H1 (cell line): ENCODE measurements around the gene PDE4B. TPM values are rescaled to one million over a fixed set of nuclear protein-coding genes. Genes with fewer than 3 reads are reported as not detected.

Experiments
- CTCF ChIA-PET: fragments of 300-600 bp; sonication (Branson Sonifier 250); formaldehyde crosslinking; loops from one replicate; lab custom pipeline; 2021; ENCODE audit not compliant: partially characterized antibody; lab: Charles Lee
- POLR2A ChIA-PET: fragments of 300-600 bp; sonication (Branson Sonifier 250); formaldehyde crosslinking; loops from one replicate; lab custom pipeline; 2021; ENCODE audit warnings: inconsistent platforms; ENCODE audit not compliant: partially characterized antibody; lab: Charles Lee
- DNase-seq, 2 experiments: peaks; one replicate each; pipeline versions ENCODE4 v3.0.0 to v3.0.0-alpha.2; 2010 to 2022; ENCODE audit warnings: low spot score in 2 of 2, low read depth in 1 of 2, mixed read lengths in 1 of 2
- FAIRE-seq: peaks from 2 replicates; lab custom pipeline; 2011; peaks lifted over from hg19 to GRCh38; lab: Jason Lieb, UNC
- H2AFZ ChIP-seq: 2 replicates; pipeline ENCODE4 v1.8.1; 2012; ENCODE audit warnings: low read length, inconsistent platforms
- H2AK5ac ChIP-seq: 2 replicates; pipeline ENCODE4 v1.6.1; 2013; ENCODE audit warnings: low read depth, low read length
- H2BK120ac ChIP-seq: replicated peaks from 2 replicates; pipeline ENCODE3; 2013; ENCODE audit warnings: low read depth, low read length, inconsistent platforms
- H2BK12ac ChIP-seq: 2 replicates; pipeline ENCODE4 v1.6.1; 2013; ENCODE audit warnings: low read depth, low read length
- H2BK15ac ChIP-seq: 2 replicates; pipeline ENCODE4 v1.6.1; 2013; ENCODE audit warnings: low read length
- H2BK20ac ChIP-seq: 2 replicates; pipeline ENCODE4 v1.6.1; 2013; ENCODE audit warnings: low read length
- H2BK5ac ChIP-seq: 2 replicates; pipeline ENCODE4 v1.6.1; 2013; ENCODE audit warnings: low read depth, low read length
- H3K14ac ChIP-seq: 2 replicates; pipeline ENCODE4 v1.6.1; 2013; ENCODE audit warnings: inconsistent platforms; ENCODE audit not compliant: insufficient read length
- H3K18ac ChIP-seq: 2 replicates; pipeline ENCODE4 v1.6.1; 2013; ENCODE audit warnings: low read length; ENCODE audit errors: extremely low read depth
- H3K23ac ChIP-seq: 2 replicates; pipeline ENCODE4 v1.6.1; 2013; ENCODE audit warnings: inconsistent platforms; ENCODE audit not compliant: insufficient read length
- H3K23me2 ChIP-seq: 2 replicates; pipeline ENCODE4 v1.6.1; 2013; ENCODE audit warnings: low read depth, low read length
- H3K27ac ChIP-seq: 2 replicates; pipeline ENCODE4 v1.6.1; 2011; ENCODE audit warnings: low read depth, low read length, inconsistent platforms
- H3K27me3 ChIP-seq, 4 experiments: replicated peaks in 1 of 4; 1 replicate in 1 of 4; 2 replicates in 3 of 4; pipeline versions ENCODE4 v1.6.1 to v1.8.1; 2011 to 2013; ENCODE audit warnings: low read length in 3 of 4, mild to moderate bottlenecking in 3 of 4, inconsistent platforms in 2 of 4, mixed read lengths in 2 of 4, moderate library complexity in 1 of 4; ENCODE audit not compliant: control insufficient read depth in 3 of 4, insufficient read depth in 3 of 4; ENCODE audit errors: extremely low read depth in 1 of 4
- H3K36me3 ChIP-seq, 4 experiments: 2 replicates each; pipeline versions ENCODE4 v1.6.1 to v1.8.1; 2011 to 2013; ENCODE audit warnings: mild to moderate bottlenecking in 4 of 4, low read length in 3 of 4, moderate library complexity in 2 of 4, control low read depth in 1 of 4, inconsistent platforms in 1 of 4; ENCODE audit not compliant: insufficient read depth in 4 of 4, control insufficient read depth in 2 of 4
- H3K4ac ChIP-seq: replicated peaks from 2 replicates; pipeline ENCODE3; 2013; ENCODE audit warnings: low read length, low read depth, mixed read lengths, inconsistent platforms; ENCODE audit not compliant: insufficient read length
- H3K4me1 ChIP-seq, 4 experiments: replicated peaks in 1 of 4; 1 replicate in 1 of 4; 2 replicates in 3 of 4; pipeline versions ENCODE4 v1.6.1 to v1.8.1; 2011 to 2013; ENCODE audit warnings: low read length in 3 of 4, inconsistent platforms in 2 of 4, mixed read lengths in 1 of 4; ENCODE audit not compliant: insufficient read depth in 4 of 4, control insufficient read depth in 3 of 4
- H3K4me2 ChIP-seq, 2 experiments: 2 replicates each; pipeline versions ENCODE4 v1.6.1 to v1.8.1; 2011 to 2013; ENCODE audit warnings: low read depth in 2 of 2, low read length in 2 of 2, control low read depth in 1 of 2, inconsistent platforms in 1 of 2, mild to moderate bottlenecking in 1 of 2; ENCODE audit not compliant: insufficient read depth in 1 of 2
- H3K4me3 ChIP-seq, 4 experiments: fragments of 200-600, 300-600 bp in 1 of 4; sonication (generic), shearing (Covaris generic), sonication (Bioruptor Twin) in 1 of 4; 2 replicates each; pipeline versions ENCODE4 v1.5.1 to v1.8.1; 2011 to 2016; ENCODE audit warnings: low read length in 4 of 4, low read depth in 3 of 4, control low read depth in 2 of 4, inconsistent platforms in 2 of 4, mild to moderate bottlenecking in 2 of 4, mixed read lengths in 1 of 4, moderate library complexity in 1 of 4; ENCODE audit not compliant: insufficient read depth in 2 of 4; ENCODE audit errors: extremely low read depth in 1 of 4
- H3K56ac ChIP-seq: replicated peaks from 2 replicates; pipeline ENCODE3; 2013; ENCODE audit warnings: low read depth, mild to moderate bottlenecking, mixed read lengths, low read length, inconsistent platforms; ENCODE audit not compliant: insufficient read length
- H3K79me1 ChIP-seq: 2 replicates; pipeline ENCODE4 v1.6.1; 2013; ENCODE audit warnings: low read depth, low read length, control low read depth
- H3K79me2 ChIP-seq, 2 experiments: 2 replicates each; pipeline versions ENCODE4 v1.6.1 to v1.8.1; 2012 to 2013; ENCODE audit warnings: low read length in 2 of 2, mild to moderate bottlenecking in 2 of 2, inconsistent platforms in 1 of 2; ENCODE audit not compliant: insufficient read depth in 2 of 2, control insufficient read depth in 1 of 2
- H3K9ac ChIP-seq, 4 experiments: replicated peaks in 1 of 4; 1 replicate in 1 of 4; 2 replicates in 3 of 4; pipeline versions ENCODE4 v1.6.1 to v1.8.1; 2011 to 2013; ENCODE audit warnings: low read depth in 3 of 4, low read length in 3 of 4, control low read depth in 2 of 4, mild to moderate bottlenecking in 2 of 4, moderate library complexity in 2 of 4, inconsistent platforms in 1 of 4; ENCODE audit errors: extremely low read depth in 1 of 4
- H3K9me3 ChIP-seq, 2 experiments: 2 replicates each; pipeline versions ENCODE4 v1.6.1 to v1.8.1; 2012 to 2013; ENCODE audit warnings: mild to moderate bottlenecking in 2 of 2, moderate library complexity in 2 of 2, control low read depth in 1 of 2, inconsistent platforms in 1 of 2, low read depth in 1 of 2, low read length in 1 of 2, mixed read lengths in 1 of 2; ENCODE audit not compliant: insufficient read depth in 2 of 2
- H4K20me1 ChIP-seq, 2 experiments: replicated peaks in 1 of 2; 2 replicates each; pipeline versions ENCODE3 to v1.8.1; 2011 to 2013; ENCODE audit warnings: inconsistent platforms in 2 of 2, low read length in 2 of 2, mild to moderate bottlenecking in 1 of 2; ENCODE audit not compliant: insufficient read depth in 2 of 2, control insufficient read depth in 1 of 2
- H4K5ac ChIP-seq: 2 replicates; pipeline ENCODE4 v1.6.1; 2013; ENCODE audit warnings: low read length, low read depth, mixed read lengths, inconsistent platforms; ENCODE audit not compliant: insufficient read length
- H4K8ac ChIP-seq: 2 replicates; pipeline ENCODE4 v1.8.0; 2013; ENCODE audit warnings: mild to moderate bottlenecking, moderate library complexity, low read length, inconsistent platforms; ENCODE audit not compliant: insufficient read depth; ENCODE audit errors: extremely low read depth
- H4K91ac ChIP-seq: replicated peaks from 2 replicates; pipeline ENCODE3; 2013; ENCODE audit warnings: low read length, mixed read lengths, inconsistent platforms; ENCODE audit not compliant: insufficient read length
- BRCA1 ChIP-seq: IDR thresholded peaks from 2 replicates; pipeline ENCODE4 v1.6.1; 2012; ENCODE audit warnings: low read depth, low read length, improper control_type of control experiment
- CEBPB ChIP-seq: IDR thresholded peaks from 2 replicates; pipeline ENCODE4 v1.6.1; 2012; ENCODE audit warnings: low read depth, low read length
- CHD2 ChIP-seq: IDR thresholded peaks from 2 replicates; pipeline ENCODE4 v1.6.1; 2012; ENCODE audit warnings: low read length, improper control_type of control experiment
- EP300 ChIP-seq, 2 experiments: IDR thresholded peaks; 1 replicate in 1 of 2; 2 replicates in 1 of 2; pipeline ENCODE4 v1.6.1; 2011 to 2012; ENCODE audit warnings: low read depth in 2 of 2, low read length in 2 of 2, mild to moderate bottlenecking in 2 of 2, borderline replicate concordance in 1 of 2, inconsistent platforms in 1 of 2, moderate library complexity in 1 of 2
- GABPA ChIP-seq: IDR thresholded peaks from 2 replicates; pipeline ENCODE4 v1.6.1; 2011; ENCODE audit warnings: mild to moderate bottlenecking, low read length, moderate library complexity, borderline replicate concordance; ENCODE audit not compliant: insufficient read depth
- GTF2F1 ChIP-seq: IDR thresholded peaks from 2 replicates; pipeline ENCODE4 v1.6.1; 2012; ENCODE audit warnings: low read depth, low read length, improper control_type of control experiment, borderline replicate concordance
- HDAC2 ChIP-seq, 2 experiments: fragments of 300-600 bp in 1 of 2; sonication (generic) in 1 of 2; IDR thresholded peaks; 2 replicates each; pipeline ENCODE4 v1.6.1; 2011 to 2012; ENCODE audit warnings: low read depth in 2 of 2, low read length in 2 of 2, mild to moderate bottlenecking in 2 of 2, moderate library complexity in 2 of 2, borderline replicate concordance in 1 of 2, inconsistent platforms in 1 of 2
- RAD21 ChIP-seq, 2 experiments: IDR thresholded peaks in 1 of 2; conservative IDR thresholded peaks in 1 of 2; 2 replicates each; pipeline ENCODE4 v1.6.1; 2011; ENCODE audit warnings: low read depth in 2 of 2, low read length in 2 of 2, improper control_type of control experiment in 1 of 2, inconsistent platforms in 1 of 2, mild to moderate bottlenecking in 1 of 2, moderate library complexity in 1 of 2
- RNF2 ChIP-seq: fragments of 200-900, 300-1000 bp; sonication (generic); IDR thresholded peaks from 2 replicates; pipeline ENCODE4 v1.7.1; 2016; ENCODE audit warnings: borderline replicate concordance, low read depth, mild to moderate bottlenecking, antibody characterized with exemption, low read length; ENCODE audit not compliant: poor library complexity, severe bottlenecking; ENCODE audit errors: missing control alignments
- SIN3A ChIP-seq, 2 experiments: IDR thresholded peaks in 1 of 2; conservative IDR thresholded peaks in 1 of 2; 2 replicates each; pipeline ENCODE4 v1.6.1; 2011 to 2012; ENCODE audit warnings: low read length in 2 of 2, improper control_type of control experiment in 1 of 2, low read depth in 1 of 2, mild to moderate bottlenecking in 1 of 2
- SRF ChIP-seq: IDR thresholded peaks from 2 replicates; pipeline ENCODE4 v1.6.1; 2011; ENCODE audit warnings: mild to moderate bottlenecking, low read depth, low read length, moderate library complexity
- USF2 ChIP-seq: IDR thresholded peaks from 2 replicates; pipeline ENCODE4 v1.6.1; 2011; ENCODE audit warnings: low read length, improper control_type of control experiment
- WGBS, 2 experiments: shearing (Covaris generic) in 1 of 2; methylation state at CpG; one replicate each; pipeline versions ENCODE4 v1.1.6 to v1.1.7; 2013 to 2015; ENCODE audit warnings: low lambda C conversion rate in 2 of 2, mixed read lengths in 2 of 2, inconsistent platforms in 1 of 2, low coverage in 1 of 2, missing lambda C conversion rate in 1 of 2; ENCODE audit not compliant: insufficient replicate concordance in 2 of 2, insufficient coverage in 1 of 2, insufficient read length in 1 of 2; ENCODE audit errors: extremely low coverage in 1 of 2, missing lambda C conversion rate in 1 of 2; 5-methylcytosine and 5-hydroxymethylcytosine counted together
- polyA plus RNA-seq, 7 experiments: library from polyadenylated mRNA; depleted of rRNA in 3 of 7; stranded (reverse) in 5 of 7; unstranded in 2 of 7; fragments of >200 nt in 5 of 7; fragments of 200-250 nt in 2 of 7; gene quantifications; 1 replicate in 5 of 7; 2 replicates in 1 of 7; 4 replicates in 1 of 7; pipeline versions ENCODE4 v1.2.1 to v1.2.3, GENCODE V29; 2011 to 2013; ENCODE audit warnings: missing spikeins in 2 of 7, mixed read lengths in 2 of 7
- total RNA-seq: library from RNA; stranded (reverse); fragmentation: NEBNext Ultra II Directional; extraction: Animal tissue kit (Norgen Biotek cat#: 25700); gene quantifications from 2 replicates; pipeline ENCODE4 v1.2.1, GENCODE V29; 2021

PDE4B gene
- total and polyA plus RNA-seq, 2 of the 8 experiments (the other 6 are each of a cell fraction or from before 2014, with no cell fraction given): 5.0 to 15.1 TPM

DNA sequence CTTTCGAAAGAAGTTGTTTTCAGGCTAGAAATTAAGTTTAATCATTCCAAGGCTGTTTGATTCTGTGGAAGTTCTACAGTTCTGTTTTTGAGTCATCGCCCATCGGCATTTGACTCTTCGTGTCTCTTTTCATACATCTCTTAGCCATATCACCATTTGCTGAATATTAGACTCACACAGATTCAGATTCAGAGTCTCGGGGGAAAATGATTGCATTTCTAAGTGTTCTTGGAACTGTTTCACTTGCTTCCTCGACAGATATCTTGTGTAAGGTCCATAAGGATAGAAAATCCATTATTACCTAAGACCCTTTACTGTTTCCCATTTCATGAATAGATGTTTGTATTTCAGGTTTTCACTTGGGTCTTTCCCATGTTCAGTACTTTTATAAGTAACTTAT, 504.3 kb downstream of the PDE4B start:
- H3K14ac ChIP-seq: no peak overlapping the region
- H2BK15ac ChIP-seq: no peak overlapping the region
- FAIRE-seq: no peak
- H3K9me3 ChIP-seq: no peaks in the 10 kb centered on the region
- no peak overlapping the region for H4K8ac ChIP-seq
- H3K56ac ChIP-seq: no peak overlapping the region
- no peaks in the 10 kb centered on the region for H3K79me1 ChIP-seq
- H3K79me2 ChIP-seq: no peaks in the 10 kb centered on the region
- H2BK20ac ChIP-seq: no peak overlapping the region
- no peak overlapping the region for H3K27ac ChIP-seq
- no peak overlapping the region for H3K4me2 ChIP-seq
- H4K91ac ChIP-seq: no peak overlapping the region
- ChIA-PET CTCF (no interaction called here), POLR2A (no interaction called here)
- no peaks in the 10 kb centered on the region for H3K36me3 ChIP-seq
- H2AK5ac ChIP-seq: no peak overlapping the region
- no peaks in the 10 kb centered on the region for H3K4me1 ChIP-seq
- H3K18ac ChIP-seq: no peak overlapping the region
- H2BK12ac ChIP-seq: no peak overlapping the region
- no peak overlapping the region for H2AFZ ChIP-seq
- H3K23ac ChIP-seq: no peak overlapping the region
- H4K5ac ChIP-seq: no peak overlapping the region
- no peak for DNase-seq
- 96% methylated on average over 6 of the region's 6 CpGs; no CpG with 5 or more reads in 1 of the 2 experiments for WGBS, 2 experiments
- H3K4me3 ChIP-seq: no peak overlapping the region
- H3K23me2 ChIP-seq: no peaks in the 10 kb centered on the region
- H2BK120ac ChIP-seq: no peak overlapping the region
- H3K9ac ChIP-seq: no peak overlapping the region
- H3K4ac ChIP-seq: no peak overlapping the region
- no peak overlapping the region for H2BK5ac ChIP-seq
- no peaks in the 10 kb centered on the region for H4K20me1 ChIP-seq
- H3K27me3 ChIP-seq: peaks cover 0 to 2% (median 0%) of the 10 kb centered on the region in 4 experiments; a peak in 1 of 7 replicates
- no peak for TF ChIP-seq SRF
- no peak for TF ChIP-seq BRCA1
- no peak for TF ChIP-seq HDAC2 (IDR thresholded peaks at IDR 0.05; ENCODE audit: borderline replicate concordance in 1 of 2, low read depth in 2 of 2, low read length in 2 of 2)
- TF ChIP-seq CEBPB: no peak
- no peak for TF ChIP-seq GTF2F1
- no peak for TF ChIP-seq CHD2
- no peak for TF ChIP-seq USF2
- no peak for TF ChIP-seq SIN3A (conservative IDR thresholded peaks at IDR 0.05 in 1 of 2, IDR thresholded peaks at IDR 0.05 in 1 of 2; ENCODE audit: low read depth in 1 of 2, low read length in 2 of 2)
- TF ChIP-seq EP300 (IDR thresholded peaks at IDR 0.05; ENCODE audit: borderline replicate concordance in 1 of 2, low read depth in 2 of 2, low read length in 2 of 2): no peak
- TF ChIP-seq GABPA: no peak
- no peak for TF ChIP-seq RAD21 (IDR thresholded peaks at IDR 0.05 in 1 of 2, conservative IDR thresholded peaks at IDR 0.05 in 1 of 2; ENCODE audit: low read depth in 2 of 2, low read length in 2 of 2)
- no peak for TF ChIP-seq RNF2
